ENCODE measurements around the gene FMN1.

- TF ChIP-seq CTCF (IDR thresholded peaks at IDR 0.05; ENCODE audit: poor library complexity, severe bottlenecking) (no peak), REST (IDR thresholded peaks at IDR 0.05; ENCODE audit: borderline replicate concordance) (no peak), EP300 (conservative IDR thresholded peaks at IDR 0.05; ENCODE audit: poor library complexity, severe bottlenecking) (no peak), EZH2 (IDR thresholded peaks at IDR 0.05; ENCODE audit: borderline replicate concordance, insufficient read depth, low read length, poor library complexity, severe bottlenecking) (no peak), TAF1 (IDR thresholded peaks at IDR 0.05; ENCODE audit: low read depth) (no peak)
Measured at GRCh38 chr15:33145447-33145846, 49.1 kb downstream of the FMN1 start.
